OCI-LY1 (cell line): Measurements from ENCODE around the gene FAM9C.

Experiments
- CTCF ChIP-seq: fragments of 200-600 bp; sonication (generic), shearing (Covaris generic); IDR thresholded peaks from 2 replicates; pipeline ENCODE4 v1.5.1; 2017; ENCODE audit warnings: mild to moderate bottlenecking, antibody characterized with exemption, low read length, moderate library complexity, mixed read lengths
- EZH2 ChIP-seq: fragments of 200-600 bp; sonication (generic), shearing (Covaris generic); IDR thresholded peaks from 2 replicates; pipeline ENCODE4 v1.8.0; 2017; ENCODE audit warnings: borderline replicate concordance, mixed run types, mild to moderate bottlenecking, antibody characterized with exemption, low read length, moderate library complexity, mixed read lengths

GRCh38 chrX:13086076-13086475, 41.7 kb upstream of the FAM9C start:
- no peak for TF ChIP-seq CTCF
- TF ChIP-seq EZH2: no peak
